Measurements from ENCODE around the gene TLE3.

The TLE3 gene

GRCh38 chr15:70098461-70099166, 897 bp upstream of the TLE3 start:
- DNase-seq = peak; percentile 18

DNA sequence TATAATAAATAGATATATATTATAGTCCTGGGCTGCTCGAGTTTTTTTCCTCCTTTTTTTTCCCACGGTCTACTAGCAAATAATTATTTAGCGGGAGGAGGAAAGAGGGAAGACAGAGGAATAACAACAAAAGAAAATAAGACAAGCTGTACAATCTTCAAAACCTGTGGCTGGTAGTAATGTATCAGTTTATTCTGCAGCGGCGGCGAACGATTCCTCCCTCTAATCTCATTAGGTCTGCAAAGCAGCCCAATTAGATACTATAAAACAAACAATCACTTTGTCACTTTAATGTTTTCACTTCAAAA, 390 bp upstream of the TLE3 start:
- DNase-seq = no peak

- DNase-seq = no peak
Observed at GRCh38 chr15:70097063-70097320, 725 bp downstream of the TLE3 start.

GRCh38 chr15:70096215-70097062, 1.3 kb downstream of the TLE3 start:
- peak; percentile 44 for DNase-seq

GRCh38 chr15:70095408-70096214, 2.1 kb downstream of the TLE3 start:
- no peak for DNase-seq

GRCh38 chr15:70094690-70095311, 2.9 kb downstream of the TLE3 start:
- DNase-seq = no peak

DNA sequence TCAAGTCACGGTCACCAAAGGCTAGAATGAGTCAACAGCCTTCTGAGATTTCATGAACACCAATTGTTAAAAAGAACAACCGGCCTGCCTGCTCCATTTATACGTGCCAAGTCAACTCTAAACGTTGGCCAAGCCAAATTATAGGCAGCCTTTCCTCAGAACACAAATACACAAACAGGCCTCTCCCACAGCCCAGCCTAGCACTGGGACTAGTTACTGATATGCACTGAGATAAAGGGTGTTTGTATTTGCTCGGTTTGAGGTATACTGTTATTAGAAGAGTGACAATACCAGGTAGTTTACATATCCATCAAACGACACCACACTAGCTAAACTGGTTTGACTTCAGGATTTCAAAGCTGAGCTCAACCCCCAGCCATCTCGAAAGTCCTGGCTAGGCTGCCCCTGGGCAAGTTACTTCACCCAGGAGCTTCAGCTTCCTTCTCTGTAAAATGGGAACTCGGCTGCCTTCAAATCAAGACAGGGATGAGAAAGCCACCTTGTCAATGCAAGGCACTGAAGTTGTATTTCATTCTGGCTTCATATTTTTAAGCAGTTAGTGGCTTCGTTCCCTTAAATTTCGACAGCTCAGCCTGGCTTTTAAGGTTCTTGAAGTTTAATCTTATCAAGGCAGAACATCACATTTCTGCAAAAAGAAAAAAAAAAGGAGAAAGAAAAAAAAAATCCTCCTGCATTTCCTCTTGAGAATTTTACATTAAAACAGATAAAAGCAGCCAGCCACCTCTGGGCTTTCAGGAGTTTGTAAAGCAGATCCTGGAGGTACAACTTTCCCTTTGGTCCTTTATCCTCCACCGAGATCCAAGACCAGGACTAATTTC, 4.0 kb downstream of the TLE3 start:
- no peak for DNase-seq

- DNase-seq = no peak
Observed at GRCh38 chr15:70093070-70093469, 4.6 kb downstream of the TLE3 start.

DNA sequence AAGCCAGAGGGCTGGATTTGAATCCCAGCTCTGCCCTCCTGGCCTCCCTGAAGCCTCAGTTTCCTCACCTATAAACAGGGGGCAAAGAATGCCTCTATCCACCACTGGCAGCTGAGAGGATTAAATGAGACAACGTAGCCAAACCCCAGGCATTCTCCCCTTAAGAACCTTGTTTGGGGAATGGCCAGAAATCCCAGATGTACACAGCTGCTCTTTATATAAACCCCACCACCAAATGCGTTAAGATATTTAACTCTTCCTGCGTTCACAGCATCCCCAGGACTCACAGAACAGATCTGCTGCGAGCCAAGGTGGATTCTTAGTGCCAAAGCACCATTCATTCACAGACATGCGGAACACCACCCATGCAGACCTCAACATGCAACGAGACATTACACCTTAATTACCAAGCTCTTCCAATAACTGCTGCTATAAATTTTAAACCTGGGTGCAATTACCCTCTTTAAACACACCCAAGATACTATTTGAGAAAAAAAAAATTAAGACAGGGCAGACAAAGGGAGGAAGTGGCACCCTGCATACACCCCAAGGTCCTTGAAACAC, 5.2 kb downstream of the TLE3 start:
- no peak for DNase-seq

DNA sequence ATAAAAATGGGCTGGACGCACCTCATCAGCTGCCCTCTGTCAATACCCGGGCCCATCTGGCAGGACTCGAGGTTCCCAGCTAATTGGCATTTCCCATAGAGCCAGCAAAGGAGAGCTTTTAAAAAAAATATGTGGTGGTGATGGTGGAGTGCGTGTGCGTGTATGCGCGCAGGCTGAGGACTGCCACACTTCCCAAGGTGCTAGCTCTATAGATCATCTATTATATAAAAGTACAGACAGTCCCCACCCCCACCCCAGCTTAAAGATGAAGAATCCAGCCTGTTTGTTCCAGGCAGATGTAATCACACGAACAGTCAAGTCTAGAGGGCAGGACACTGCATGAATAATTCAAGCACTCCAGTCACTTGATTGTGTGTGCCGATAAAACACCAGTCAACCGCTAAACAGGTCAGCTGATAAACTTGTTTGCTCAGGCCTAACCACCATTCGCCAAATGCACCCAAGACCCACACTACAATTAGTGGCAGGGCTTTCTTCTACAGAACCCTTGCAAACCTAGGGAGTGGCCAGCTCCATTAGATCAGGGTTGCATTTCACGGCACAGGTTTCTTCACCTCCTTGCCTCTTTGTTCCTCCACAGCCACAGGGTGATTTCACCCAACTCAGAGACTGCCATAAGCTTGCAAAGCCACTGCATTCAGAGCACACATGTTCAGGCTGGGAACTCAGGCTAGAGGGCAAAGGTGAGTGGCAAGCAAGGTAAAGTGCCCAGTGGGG, 5.8 kb downstream of the TLE3 start:
- DNase-seq = no peak

- no peak for DNase-seq
Observed at GRCh38 chr15:70090436-70091296, 7.1 kb downstream of the TLE3 start.

DNA sequence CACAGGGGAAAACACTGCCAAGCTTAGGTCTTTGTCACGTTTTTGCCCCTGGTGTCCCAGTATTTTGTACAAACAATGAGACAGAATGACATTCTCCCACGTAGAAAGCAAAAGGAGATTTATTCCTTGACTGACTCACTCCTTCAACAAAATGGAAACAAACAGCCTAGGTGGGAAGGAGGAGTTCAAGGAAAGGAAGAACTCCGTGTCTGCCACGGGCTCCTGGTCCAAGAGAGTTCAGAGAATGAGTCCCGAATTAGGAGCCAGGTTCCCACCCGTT, 8.1 kb downstream of the TLE3 start:
- no peak for DNase-seq

DNA sequence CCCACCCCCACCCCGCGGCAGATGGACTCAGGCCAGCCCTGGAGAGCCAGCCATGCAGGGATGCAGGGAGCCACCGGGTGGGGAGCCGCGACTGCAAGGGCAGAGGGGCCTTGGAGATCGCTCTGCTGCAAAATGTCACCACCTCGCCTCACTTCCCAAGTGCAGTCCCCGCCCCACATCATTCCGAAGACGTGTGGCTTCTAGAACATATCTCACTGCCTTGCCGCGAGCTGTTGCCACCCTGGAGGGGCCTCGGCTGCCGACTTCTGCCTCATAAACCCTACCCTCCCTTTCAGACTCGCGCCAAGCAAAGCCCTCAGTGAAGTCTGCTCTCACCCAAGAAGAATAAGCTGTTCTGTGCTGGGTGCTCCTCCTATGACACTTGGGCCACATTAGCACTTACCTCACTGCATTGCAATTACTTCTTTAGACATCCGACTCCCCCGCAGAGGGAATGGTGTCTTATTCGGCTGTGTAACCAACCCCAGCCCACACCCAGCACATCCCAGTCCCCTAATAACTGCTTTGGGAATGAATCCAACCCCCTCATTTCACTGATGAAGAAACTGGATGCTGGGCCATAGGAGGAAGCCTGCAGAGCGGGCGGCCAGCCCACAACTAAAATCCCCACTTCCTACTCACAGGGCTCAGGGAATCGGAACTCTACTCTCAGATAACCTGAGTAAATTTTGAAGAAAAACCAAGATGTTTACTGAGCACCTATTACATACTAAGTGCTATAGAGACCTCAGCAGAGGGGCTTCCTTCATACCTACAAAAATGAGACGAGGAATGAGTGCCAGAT, 8.6 kb downstream of the TLE3 start:
- no peak for DNase-seq

DNA sequence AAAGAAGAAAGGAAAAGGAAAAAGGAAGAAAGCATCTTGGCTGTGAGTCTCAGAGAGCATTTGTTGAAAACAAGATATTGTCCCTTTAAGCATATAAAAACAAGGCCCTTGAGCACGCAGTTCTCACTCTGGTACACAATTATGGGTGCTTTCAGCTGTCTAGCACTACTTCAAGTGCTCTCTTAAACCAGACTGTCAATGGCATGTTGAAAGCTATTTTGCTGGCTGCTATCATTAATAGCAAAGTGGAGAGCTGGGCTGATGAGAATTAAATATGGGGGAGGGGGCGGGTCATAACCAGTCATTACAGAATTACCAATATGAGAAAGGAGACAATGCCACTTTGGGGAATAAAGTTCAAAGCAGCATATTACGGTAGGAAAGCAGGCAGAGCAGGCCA, 9.3 kb downstream of the TLE3 start:
- DNase-seq = no peak

DNA sequence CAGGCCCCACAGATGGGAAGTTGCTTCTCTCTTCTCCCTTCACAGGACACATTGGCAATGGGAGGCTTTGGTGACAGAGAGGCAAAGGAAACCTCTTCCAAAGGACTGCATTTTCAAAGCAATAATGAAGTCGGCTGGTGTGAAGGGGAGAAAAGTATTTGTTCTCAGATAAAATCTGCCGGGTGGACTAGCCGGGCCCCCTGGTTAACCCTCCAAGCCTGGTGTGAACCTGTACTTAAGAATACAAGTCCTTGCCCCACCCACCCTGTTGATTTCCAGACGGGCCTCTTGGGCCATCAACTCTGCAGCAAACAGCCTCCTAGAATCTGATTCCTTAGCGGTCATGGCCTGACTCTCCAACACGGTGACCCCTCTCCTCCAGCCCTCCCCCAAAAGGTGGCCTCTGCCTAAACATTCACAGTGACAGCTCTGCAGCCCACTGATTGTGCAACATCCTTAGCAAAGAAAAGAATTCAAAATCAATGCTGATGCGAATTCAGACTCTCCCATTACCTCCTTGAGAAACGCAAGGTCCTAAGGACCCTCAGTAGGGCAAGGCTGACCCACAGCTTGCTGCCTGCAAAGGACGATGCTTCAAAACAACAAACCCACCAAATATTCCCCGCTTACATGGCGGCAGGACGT, 9.9 kb downstream of the TLE3 start:
- no peak for DNase-seq

DNA sequence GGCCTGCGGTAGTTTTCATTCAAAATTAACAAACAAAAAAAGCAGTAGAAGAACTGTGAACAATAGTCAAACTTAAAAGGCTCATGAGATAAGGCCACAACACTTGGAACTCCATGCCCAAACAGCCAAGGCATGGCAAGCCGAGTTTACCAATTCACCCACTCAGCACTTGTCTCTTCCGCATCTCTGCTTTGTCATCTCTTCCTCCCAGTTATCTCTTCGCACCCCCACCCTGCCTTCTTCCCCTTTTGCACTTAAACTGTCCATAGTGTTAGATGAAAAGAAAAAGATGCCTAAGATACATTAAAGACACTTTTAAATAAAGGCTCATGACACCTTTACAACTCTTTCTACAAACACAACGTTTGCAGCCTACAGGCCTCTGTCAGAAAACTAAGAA, 11.1 kb downstream of the TLE3 start:
- DNase-seq = no peak

- no peak for DNase-seq
Observed at GRCh38 chr15:70084461-70084860, 13.3 kb downstream of the TLE3 start.

DNA sequence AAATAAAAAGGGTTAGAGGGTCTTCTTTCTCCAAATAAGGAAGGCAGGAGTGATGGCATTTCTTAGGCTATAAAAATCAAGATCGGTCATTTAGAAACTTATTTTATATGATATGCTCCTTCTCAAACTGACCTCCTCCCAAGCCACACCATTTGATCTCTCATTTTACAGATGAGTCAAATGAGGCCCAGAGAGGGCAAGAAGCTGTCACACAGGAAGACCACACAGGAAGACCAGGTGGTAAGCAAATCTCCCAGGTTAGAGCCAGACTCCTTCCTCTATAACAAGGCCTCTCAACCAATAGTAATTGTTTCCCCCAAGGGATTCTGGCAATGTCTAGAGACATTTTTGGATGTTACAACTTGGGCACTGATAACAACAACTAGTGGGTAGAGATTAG, 13.8 kb downstream of the TLE3 start:
- no peak for DNase-seq

GRCh38 chr15:70083418-70083817, 14.3 kb downstream of the TLE3 start:
- no peak for DNase-seq
